T follicular helper cell (primary cell): ENCODE measurements around the gene TTC21A.

ENCODE experiments used
- DNase-seq: peaks from one replicate; pipeline ENCODE4 v3.0.0-alpha.2; 2020; ENCODE audit warnings: low read depth

TTC21A gene

GRCh38 chr3:39099242-39099641 lies 8.2 kb upstream of the TTC21A start:
- no peak for DNase-seq

GRCh38 chr3:39099738-39100499 lies 7.6 kb upstream of the TTC21A start:
- DNase-seq: no peak

DNA sequence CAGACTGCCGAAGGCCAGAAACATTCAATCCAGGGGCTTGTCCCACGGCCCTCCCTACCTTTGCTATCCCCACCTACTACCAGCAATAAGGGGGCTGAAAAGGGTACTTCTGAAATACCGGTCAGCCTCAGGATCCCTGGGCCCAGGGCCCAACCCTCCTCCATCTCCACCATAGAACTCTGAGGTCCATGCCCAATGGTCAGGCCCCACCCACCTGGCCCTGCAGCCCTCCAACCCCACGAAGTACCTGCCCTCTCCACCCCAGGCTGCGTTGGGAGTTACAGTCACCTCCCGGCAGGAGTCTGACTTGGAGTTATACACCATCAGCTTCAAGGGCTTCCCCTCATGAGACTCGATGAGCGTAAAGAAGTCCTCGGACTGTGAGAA lies 7.0 kb upstream of the TTC21A start:
- no peak for DNase-seq

- DNase-seq: peak; percentile 34
Measured at GRCh38 chr3:39101022-39101689, 6.3 kb upstream of the TTC21A start.

DNA sequence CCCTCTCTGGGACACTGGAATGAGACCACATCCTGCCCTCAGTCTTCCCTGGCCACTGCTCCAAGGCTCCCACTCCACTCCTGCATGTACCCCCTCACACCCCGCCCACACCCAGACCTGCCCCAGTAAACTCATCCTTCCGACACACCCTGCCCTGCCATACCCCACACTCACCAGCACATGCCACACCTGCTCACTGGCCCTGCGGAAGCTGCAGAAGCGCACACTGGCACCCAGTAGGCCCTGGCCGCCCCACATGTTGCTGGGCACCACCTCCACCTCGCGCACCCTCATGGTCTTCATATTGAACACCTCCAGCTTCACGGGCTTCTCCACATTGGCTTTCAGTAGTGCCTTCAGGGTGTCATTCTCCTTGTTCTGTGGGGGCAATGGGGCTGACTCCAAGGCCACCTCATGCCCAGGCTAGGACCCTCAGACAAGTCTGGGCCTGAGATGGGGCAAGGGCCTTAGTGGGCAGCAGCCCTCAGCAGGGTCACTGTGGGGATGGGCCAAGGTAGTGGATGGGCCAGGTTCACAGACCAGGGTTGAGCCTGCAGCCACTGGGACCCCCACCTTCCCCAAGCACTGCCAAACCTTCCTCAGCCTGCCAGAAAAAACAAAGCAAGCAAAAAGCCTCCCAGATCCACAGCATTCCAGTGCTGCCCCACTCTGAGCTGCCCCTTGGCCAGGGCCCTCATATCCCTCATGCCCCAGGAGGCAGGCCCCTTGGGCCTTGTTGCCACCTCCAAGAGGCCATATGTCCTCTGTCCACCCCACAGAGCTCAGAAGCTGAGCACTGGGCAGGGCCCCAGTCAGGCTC lies 4.8 kb upstream of the TTC21A start:
- DNase-seq: no peak

DNA sequence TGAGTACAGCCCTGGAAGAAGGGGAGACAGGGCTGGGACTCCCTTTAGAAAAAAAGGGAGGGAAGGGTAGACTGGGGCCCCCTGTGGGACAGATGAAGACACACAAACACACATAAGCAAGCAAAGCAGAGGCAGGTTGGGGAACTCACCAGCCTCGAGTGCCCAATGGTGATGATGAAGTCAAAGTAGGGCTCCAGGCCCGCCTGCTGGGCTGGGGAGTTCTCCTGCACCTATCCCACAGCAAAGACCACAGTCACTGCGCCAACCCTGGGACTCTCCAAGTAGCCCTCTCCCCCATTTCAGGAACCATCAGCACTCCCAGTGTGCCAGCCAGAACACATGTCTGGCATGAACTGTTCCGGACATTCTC lies 4.2 kb upstream of the TTC21A start:
- no peak for DNase-seq

DNA sequence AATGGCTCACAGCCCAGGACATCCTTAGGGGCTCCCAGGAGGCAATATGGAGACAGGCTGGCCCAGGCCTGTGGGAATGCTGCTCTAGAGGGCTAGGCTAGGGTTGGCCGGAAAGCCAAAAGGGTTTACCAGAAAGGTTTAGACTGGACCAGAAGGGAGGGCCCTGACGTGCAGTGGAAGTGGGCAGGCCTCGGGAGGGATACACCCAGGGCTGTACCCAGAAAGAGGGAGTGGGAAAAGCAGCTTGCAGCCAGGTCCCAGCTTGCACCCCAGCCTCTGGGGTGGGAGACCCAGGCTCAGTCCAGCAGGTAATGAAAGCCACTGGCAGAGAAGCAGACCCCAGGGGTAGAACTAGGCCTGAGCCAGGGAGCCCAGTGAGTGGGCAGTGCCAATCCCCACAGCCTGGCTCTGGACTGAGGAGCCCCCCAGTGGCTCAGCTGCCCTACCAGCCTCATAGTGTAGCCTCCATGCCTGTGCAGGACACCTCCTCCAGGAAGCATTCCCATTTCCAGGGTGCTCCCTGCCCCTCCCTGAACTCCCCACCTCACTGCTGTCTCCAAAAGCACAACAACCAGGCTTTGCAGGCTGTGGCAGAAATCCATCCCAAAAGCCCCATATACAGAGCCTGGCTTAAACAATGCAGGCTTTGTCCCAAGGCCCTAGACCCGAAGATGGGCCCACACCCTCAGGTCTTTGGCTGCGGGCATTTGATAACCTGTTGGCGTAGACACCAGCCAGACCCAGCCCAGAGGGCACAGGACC lies 3.5 kb upstream of the TTC21A start:
- DNase-seq: no peak

- DNase-seq: no peak
Measured at GRCh38 chr3:39104961-39105686, 2.4 kb upstream of the TTC21A start.

DNA sequence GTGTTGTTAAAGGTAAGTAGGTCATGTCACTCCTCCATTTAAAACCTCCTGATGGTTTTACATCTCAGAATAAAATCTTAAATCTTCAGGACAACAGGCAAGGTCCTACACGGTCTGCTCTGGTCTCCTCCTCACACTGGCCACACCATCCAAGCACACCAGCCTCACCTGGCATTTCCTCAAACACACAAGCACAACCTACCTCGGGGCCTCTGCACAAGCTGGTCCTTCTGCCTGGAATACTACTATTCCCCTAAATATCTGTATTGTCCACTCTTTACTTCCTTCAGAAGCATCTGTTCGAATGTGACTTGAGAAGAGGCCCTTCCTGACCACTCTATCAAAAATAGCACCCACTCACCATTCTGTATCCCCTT lies 1.8 kb upstream of the TTC21A start:
- DNase-seq: no peak

- no peak for DNase-seq
Measured at GRCh38 chr3:39106281-39106811, 1.1 kb upstream of the TTC21A start.

DNA sequence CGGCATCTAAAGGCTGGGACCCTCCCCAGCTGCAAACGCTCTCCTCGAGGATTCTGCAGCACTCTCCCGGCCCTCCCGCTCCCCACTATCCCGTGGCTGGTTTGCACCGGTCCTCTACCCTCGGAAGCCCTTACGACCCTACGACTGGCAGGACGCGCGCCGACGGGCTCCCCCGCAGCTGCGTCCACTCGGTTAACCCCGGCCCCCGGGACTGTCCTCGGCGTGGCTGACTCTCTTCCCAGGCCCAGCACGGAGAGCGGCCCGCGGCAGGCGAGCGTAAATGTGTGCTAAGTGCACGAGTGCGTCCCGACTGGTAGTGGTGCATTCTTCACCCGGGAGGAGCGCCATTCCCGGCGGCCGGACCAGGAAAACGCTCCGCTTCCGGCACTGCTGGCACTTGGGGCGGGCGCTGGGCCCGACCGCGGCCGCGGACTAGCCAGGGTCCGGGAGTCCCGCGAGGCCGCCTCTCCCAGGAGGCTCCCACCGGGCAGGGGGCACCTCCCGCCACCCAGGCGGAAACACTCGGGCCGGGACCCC lies 561 bp upstream of the TTC21A start:
- DNase-seq: no peak

GRCh38 chr3:39108200-39108710 lies 775 bp downstream of the TTC21A start:
- DNase-seq: no peak

GRCh38 chr3:39109086-39109485 lies 1.6 kb downstream of the TTC21A start:
- no peak for DNase-seq

DNA sequence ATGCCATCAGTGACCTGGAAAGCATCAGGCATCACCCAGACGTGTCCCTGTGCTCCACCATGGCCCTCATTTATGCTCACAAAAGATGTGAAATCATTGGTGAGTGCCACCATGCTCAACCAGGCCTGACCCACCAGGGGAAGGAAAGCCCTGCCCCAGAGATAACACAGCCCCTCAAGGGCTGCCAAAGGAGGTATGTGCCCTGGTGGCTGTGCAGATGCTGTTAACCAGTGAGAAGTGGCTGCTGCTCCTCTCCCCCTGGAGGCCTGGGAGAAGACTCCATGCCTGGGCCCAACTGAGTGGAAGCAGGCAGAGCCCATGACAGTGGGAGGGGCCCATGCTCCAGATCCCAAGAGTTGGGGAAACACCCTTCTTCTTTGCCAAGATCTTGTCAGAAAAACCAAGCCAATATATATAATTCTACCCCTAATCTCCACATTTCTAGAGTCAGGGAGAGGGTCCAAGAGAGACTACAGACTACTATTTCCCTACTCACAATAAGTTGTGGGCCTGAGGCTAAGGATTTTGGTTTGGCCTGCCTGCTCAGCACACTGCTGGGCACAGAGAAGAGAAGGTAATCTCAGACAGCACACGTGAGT lies 2.7 kb downstream of the TTC21A start:
- no peak for DNase-seq

DNA sequence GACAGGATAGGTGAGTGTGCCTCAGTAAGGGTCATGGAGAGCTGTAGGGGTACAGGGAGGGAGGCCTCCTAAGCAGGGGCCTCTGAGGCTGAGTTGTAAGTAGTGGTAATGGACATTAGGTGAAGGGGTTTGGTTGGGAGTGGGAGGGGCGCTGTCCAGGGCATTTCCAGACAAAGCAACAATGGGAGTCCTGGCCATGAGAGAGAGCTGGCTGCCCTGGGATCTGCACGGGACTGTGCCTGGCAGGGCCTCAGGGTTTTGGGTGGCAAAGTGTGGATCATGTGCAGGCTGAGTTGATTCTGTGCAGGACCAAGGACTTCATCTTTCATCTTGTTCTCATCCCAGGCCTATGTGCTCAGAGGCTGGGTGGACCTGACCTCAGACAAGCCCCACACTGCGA lies 4.6 kb downstream of the TTC21A start:
- DNase-seq: no peak

DNA sequence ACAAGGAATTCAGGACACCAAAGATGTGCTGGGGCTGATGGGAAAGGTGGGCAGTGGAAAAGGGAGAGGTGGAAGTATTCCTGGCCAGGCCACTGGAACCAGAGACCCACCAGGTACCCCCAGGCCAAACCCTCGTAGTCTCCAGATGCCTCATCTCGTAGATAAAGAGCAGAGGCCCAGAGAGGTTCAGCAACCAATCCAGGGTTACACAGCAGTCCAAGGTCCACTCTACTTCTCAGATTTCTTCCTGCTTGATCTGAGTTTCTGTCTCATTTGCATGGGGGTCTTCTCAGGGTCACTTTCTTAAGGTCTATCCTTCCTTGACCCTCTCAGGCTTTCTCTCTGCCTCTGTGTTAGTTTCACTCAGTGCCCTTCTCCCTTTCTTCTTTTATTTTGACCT lies 5.1 kb downstream of the TTC21A start:
- DNase-seq: no peak

GRCh38 chr3:39113291-39113690 lies 5.8 kb downstream of the TTC21A start:
- no peak for DNase-seq

GRCh38 chr3:39114456-39114855 lies 7.0 kb downstream of the TTC21A start:
- DNase-seq: no peak

DNA sequence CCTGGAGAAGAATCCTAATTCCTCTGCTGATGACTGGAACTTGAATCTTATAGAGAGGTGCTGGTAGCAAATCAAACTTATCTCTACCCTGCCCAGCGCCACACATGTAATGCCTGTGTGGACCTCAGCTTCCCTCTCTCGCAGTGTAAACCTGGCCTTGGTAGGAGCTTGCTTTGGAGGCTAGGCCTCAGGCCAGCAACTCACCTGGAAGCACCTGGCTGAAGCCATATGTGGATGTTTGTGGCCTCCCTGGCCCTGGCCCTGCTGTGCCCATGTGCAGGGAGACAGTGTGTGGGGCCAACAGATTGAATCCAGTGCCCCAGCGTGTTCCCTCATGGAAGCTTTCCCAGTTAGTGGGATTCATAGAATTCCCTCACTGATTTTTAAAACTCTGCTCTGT lies 8.4 kb downstream of the TTC21A start:
- DNase-seq: no peak

GRCh38 chr3:39118079-39118478 lies 10.6 kb downstream of the TTC21A start:
- no peak for DNase-seq
